Measurements from ENCODE around the gene POU6F2. TPM values are rescaled to one million over a fixed set of nuclear protein-coding genes. Genes with fewer than 3 reads are reported as not detected.
A peak's percentile ranks its signal among the peaks of the same experiment; 100 is the strongest.
"Not testable (repeated sequence)": the region's sequence is repeated elsewhere in the genome, so short reads cannot be mapped to it uniquely, and the experiment has no call there.

POU6F2 gene
- total RNA-seq, 1 donor from 2014 or later: not detected

DNA sequence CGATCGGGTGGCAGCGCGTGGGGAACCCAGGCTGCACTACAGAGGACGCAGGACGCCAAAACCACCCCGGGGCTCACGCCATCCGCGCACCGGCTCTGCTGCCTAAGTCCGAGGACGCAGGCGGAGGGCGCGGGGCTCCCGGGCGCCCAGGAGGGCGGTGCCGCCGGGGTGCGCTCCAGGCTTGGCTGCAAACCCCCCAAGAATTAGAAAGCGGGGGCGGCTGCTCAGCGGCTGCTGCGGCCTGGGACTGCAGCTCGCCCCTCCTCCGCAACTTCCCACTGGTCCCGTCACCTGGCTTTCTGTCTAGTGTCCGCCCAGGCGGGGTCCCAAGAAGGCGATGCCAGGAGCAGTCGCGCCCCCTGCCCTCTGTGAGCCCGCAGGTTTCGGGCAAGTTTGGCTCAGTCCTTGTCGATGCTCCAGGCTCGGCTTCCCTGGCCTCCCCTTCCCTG, 1.7 kb upstream of the POU6F2 start:
- no peak for ATAC-seq (ENCODE audit: poor library complexity)
- intact Hi-C loops (cut with DNase I): no loop called here
- DNase-seq: peak; percentile 31

DNA sequence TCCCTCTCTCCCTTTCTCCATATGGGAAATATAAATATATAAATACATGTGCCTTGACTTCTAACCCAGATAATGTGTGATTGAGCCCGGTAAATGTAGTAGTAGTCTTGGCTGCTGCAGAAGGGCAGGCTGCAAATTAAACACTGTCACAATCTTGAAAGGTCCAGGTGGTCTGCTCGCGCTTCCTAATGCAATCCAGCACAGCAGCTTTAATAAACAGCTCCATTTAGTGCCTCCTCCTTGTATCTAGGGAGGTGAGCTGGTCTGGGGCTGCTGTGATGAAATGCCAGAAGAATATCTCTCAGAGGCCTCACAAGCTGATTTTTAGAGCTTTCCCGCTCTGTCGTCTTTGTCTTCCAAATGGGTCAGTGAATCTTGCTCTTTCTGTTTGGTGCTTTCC, 782 bp downstream of the POU6F2 start:
- ATAC-seq (ENCODE audit: poor library complexity): no peak
- intact Hi-C loops (cut with DNase I): no loop called here
- no peak for DNase-seq

GRCh38 chr7:38992203-38992602, 14.5 kb downstream of the POU6F2 start:
- intact Hi-C loops (cut with DNase I): no loop called here
- DNase-seq (no peak), ATAC-seq (ENCODE audit: poor library complexity) (no peak)

DNA sequence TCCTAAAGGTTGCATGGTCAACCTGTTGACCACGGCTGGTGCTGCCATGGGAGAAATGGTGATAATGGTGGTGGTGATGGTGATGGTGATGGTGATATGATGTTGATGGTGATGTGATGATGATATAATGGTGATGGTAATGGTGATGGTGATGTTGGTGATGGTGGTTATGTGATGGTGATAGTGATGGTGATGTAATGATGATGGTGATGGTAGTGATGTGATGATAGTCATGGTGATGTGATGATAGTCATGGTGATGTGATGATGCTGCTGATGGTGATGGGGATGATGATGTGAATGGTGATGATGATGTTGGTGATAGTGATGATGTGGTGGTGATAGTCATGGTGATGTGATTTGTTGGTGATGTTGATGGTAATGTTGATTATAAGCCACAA, 23.9 kb downstream of the POU6F2 start:
- no peak for ATAC-seq (ENCODE audit: poor library complexity)
- DNase-seq: no peak
- intact Hi-C loops (cut with DNase I): no loop called here

DNA sequence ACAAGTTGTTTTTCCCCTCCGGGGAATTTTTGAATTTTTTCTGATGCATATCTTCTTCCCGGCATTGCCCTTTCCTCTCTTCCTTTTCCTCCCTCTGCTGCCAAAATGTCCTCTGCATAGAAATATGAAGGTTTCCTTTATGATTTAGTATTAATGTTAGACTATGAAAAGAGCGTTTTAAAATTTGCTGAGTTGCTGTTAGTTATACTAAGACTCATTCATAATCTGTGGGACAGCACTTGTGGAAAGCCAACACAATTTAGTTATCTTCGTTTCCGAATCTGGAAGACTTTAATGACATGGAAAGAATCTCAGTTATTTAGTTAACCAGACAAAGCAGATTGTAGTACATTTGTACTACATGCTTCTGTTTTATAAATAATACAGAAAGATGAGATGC, 25.0 kb downstream of the POU6F2 start:
- intact Hi-C loops (cut with DNase I): no loop called here
- no peak for DNase-seq
- ATAC-seq (ENCODE audit: poor library complexity): no peak

DNA sequence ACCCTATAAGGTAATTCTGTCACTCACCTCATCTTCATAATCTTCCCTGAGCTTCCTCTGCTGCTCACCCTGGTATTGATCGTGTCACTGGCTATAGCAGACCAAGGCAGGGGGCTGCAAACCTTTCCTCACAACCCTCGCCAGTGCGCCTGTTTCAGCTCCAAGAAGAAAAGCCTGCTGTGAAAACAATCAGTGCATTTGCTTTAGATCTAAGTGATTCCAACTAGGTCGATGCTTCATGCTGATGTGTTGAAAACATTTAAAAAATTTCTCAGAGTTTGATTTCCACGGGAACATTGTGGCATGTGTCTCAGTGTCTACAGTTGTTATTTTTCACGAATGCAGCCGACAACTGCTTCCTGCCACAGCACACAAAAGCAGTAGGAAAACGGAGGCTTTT, 27.3 kb downstream of the POU6F2 start:
- ATAC-seq (ENCODE audit: poor library complexity): no peak

GRCh38 chr7:39005461-39005860, 27.8 kb downstream of the POU6F2 start:
- intact Hi-C loops (cut with DNase I): no loop called here
- DNase-seq (no peak), ATAC-seq (ENCODE audit: poor library complexity) (no peak)

More for the DNA sequence above, 27.3 kb downstream of the POU6F2 start:
- DNase-seq: no peak
- intact Hi-C loops (cut with DNase I): no loop called here

DNA sequence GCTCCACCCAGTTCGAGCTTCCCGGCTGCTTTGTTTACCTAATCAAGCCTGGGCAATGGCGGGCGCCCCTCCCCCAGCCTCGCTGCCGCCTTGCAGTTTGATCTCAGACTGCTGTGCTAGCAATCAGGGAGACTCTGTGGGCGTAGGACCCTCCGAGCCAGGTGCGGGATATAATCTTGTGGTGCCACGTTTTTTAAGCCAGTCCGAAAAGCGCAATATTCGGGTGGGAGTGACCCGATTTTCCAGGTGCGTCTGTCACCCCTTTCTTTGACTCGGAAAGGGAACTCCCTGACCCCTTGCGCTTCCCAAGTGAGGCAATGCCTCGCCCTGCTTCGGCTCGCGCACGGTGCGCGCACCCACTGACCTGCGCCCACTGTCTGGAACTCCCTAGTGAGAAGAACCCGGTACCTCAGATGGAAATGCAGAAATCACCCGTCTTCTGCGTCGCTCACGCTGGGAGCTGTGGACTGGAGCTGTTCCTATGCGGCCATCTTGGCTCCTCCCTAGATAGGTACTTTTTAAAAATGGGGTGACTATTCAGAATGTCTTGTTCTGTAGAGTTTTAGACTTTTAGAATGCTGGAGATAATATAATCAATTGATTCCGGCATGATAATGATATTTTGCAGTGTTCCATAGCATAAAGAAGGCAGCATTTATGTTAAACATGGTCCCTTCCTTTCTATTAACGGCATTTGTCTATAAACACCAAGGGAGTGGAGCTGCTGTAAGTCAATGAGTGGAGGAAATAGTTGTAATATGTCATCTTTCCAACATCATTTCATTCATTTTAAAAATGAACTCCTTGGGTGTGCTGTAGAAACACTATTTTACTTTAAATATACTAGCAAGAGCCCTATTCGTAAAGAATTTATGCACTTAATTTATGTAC, 35.6 kb downstream of the POU6F2 start:
- intact Hi-C loops (cut with DNase I); ATAC-seq (ENCODE audit: poor library complexity); DNase-seq: not testable (repeated sequence)

DNA sequence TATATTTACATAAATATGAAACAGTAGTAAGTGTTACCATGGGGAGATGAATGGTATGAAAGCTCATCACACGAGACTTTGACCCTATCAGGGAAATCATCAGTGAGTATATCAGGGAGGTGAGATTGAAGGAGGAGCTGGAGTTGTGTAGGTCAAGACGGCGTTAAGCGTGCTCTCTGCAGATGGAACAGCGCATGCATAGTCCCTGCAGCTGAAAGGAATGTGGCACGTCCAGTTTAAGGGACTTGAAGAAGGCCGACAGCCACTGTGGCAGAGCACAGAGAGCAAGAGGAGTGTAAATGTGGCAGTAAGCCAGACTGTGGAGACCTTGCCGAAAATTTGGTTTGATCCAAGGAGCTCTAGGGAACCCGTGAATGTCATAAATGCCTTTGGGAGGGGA, 38.9 kb downstream of the POU6F2 start:
- ATAC-seq (ENCODE audit: poor library complexity) (no peak), DNase-seq (no peak)
- intact Hi-C loops (cut with DNase I): no loop called here

GRCh38 chr7:39017369-39017915, 39.7 kb downstream of the POU6F2 start:
- intact Hi-C loops (cut with DNase I): no loop called here
- no peak for ATAC-seq (ENCODE audit: poor library complexity)

DNA sequence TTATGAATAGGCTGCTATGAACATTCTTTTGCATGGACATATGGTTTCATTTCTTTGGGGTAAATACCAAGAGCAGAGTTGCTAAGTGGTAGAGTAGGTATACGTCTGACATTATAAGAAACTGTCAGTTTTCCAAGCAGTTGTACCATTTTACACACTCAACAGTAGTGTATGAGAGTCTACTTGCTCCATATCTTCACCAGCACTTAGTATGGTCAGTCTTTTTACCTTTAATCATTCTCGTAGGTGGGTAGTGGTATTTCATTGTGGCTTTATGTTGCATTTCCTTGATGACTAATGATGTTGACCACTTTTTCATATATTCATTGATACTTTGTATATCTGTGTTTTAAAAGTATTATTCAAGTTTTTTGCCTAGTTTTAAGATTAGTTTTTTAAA, 45.1 kb downstream of the POU6F2 start:
- intact Hi-C loops (cut with DNase I): no loop called here
- ATAC-seq (ENCODE audit: poor library complexity) (no peak), DNase-seq (no peak)

More at GRCh38 chr7:39017369-39017915, 39.7 kb downstream of the POU6F2 start:
- DNase-seq: no peak

DNA sequence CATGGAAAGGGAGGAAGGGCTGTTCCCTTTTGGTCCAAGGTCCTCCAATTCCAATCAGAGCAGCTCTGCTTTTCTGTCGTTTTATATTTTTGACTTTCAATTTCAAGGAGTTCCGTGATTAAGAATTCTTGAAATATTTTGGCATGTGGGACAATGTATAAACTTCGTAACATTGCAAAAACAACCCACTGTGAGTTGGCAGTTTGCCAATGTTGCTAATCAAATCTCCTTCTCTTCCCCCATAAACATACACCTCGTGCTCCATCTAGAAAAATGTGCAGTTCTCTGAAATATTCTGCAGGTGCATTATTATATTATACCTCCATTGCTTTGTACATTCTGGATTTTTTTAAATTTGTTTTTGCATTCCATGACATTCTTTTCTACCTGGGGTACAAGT, 49.8 kb downstream of the POU6F2 start:
- DNase-seq: no peak
- intact Hi-C loops (cut with DNase I): no loop called here
- ATAC-seq (ENCODE audit: poor library complexity): no peak

- intact Hi-C loops (cut with DNase I): no loop called here
- ATAC-seq (ENCODE audit: poor library complexity) (no peak), DNase-seq (no peak)
Observed at GRCh38 chr7:39033885-39034624, 56.3 kb downstream of the POU6F2 start.

GRCh38 chr7:39035156-39035555, 57.4 kb downstream of the POU6F2 start:
- no peak for ATAC-seq (ENCODE audit: poor library complexity)
- intact Hi-C loops (cut with DNase I): no loop called here
- DNase-seq: no peak

DNA sequence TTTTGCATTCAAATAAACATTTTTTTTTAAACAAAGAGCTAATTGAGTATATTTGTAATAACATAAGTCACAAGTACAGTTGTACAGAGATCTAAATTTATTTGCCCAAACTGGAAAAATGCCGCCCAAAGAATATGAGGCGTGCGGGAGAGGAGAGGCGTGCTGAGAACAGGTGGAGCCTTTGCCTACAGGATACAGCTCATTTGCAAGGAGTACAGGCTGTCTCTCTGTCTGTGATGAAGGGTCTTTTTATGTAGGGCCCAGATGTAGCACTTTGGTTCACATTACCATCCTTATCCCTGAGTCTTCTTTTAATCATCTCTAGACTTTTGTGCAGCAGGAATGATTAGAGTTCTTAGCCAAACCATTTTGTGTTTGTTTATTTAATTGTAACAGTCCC, 58.2 kb downstream of the POU6F2 start:
- intact Hi-C loops (cut with DNase I): no loop called here
- ATAC-seq (ENCODE audit: poor library complexity) (no peak), DNase-seq (no peak)

DNA sequence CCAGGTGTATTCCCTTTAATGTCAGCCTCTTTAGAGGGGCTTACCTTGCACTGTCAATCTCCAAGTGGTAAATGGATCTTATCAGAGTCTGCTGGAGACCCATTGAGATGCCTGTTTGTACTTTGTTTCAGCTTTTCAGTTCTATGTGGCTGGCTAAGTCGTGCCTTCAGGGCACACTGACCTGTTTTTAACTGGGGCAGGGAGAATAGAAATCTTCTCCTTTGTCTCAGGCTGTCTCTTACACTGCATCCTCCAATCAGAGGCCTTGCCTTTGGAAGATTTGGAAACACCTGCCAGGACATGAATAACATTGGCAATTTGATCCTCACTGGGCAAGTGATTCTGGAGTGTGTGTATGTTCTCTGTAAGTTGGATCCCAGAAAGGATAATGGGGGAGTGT, 65.0 kb downstream of the POU6F2 start:
- DNase-seq (no peak), ATAC-seq (ENCODE audit: poor library complexity) (no peak)
- intact Hi-C loops (cut with DNase I): no loop called here

DNA sequence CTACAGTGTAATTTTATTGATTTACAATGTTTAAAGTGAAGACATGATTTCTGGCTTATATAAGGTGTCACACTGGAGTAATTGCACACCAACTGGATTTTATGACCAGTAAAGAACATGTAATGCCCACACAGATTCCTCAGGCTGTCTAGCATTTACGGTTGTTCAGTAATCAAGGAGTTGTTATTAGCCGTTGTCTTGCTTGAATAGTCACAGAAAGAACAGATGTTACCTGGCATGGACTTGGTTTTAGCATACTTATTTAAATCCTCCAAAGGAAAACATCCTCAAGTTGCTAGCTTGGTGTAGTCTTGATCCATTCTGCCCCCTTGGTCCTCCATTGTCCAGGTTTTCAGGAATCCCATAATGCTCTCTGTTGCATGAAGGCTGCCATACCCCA, 65.8 kb downstream of the POU6F2 start:
- ATAC-seq (ENCODE audit: poor library complexity) (no peak), DNase-seq (no peak)
- intact Hi-C loops (cut with DNase I): no loop called here

GRCh38 chr7:39044489-39044888, 66.8 kb downstream of the POU6F2 start:
- intact Hi-C loops (cut with DNase I): no loop called here
- ATAC-seq (ENCODE audit: poor library complexity) (no peak), DNase-seq (no peak)

- intact Hi-C loops (cut with DNase I): no loop called here
- ATAC-seq (ENCODE audit: poor library complexity): no peak
- no peak for DNase-seq
Observed at GRCh38 chr7:39045231-39045630, 67.5 kb downstream of the POU6F2 start.

- ATAC-seq (ENCODE audit: poor library complexity): no peak
- intact Hi-C loops (cut with DNase I): no loop called here
- no peak for DNase-seq
Observed at GRCh38 chr7:39051279-39051678, 73.6 kb downstream of the POU6F2 start.

Measured in Right ventricle myocardium superior (tissue), 1 donor.